GM19099 (cell line): ENCODE results near the gene TBC1D21.

Source experiments
- POLR2A ChIP-seq: IDR thresholded peaks from 3 replicates; pipeline ENCODE4 v1.6.1; 2011; ENCODE audit warnings: low read depth; ENCODE audit not compliant: insufficient read length; ENCODE audit errors: extremely low read depth

TBC1D21 gene

GRCh38 chr15:73937726-73938125 lies 64.4 kb downstream of the TBC1D21 start:
- no peak for TF ChIP-seq POLR2A
